ENCODE data around the gene CYP4F22. TPM values are rescaled to one million over a fixed set of nuclear protein-coding genes. Genes with fewer than 3 reads are reported as not detected.

CYP4F22 gene
- total and polyA plus RNA-seq, 2 experiments from 2014 or later, result not detected

DNA sequence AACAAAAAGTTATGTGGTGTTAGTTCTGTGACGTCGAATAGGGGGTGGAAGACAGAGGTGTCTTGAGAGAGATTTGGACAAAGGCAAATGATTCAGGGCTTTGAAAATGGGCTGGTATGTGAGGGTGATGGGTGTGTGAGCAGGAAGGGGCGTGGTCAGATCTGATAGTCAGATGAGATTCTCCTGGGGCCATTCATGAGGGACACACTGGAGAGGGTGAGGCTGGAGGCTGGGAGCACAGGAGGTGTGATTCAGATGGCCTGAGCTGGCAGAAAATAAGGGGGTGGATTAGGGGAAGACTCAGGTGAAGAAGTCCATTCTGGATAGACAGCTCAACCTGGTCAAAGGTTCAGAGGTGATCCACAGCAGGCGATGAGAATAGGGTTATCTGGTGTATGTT, 28.0 kb downstream of the CYP4F22 start:
- H3K9ac ChIP-seq, result no peak overlapping the region
- H3K4me2 ChIP-seq (ENCODE audit: unreplicated experiment), result no peak overlapping the region
- no peaks in the 10 kb centered on the region for H3F3A ChIP-seq (ENCODE audit: insufficient read depth)
- H3K4me3 ChIP-seq, result no peak overlapping the region
- 28 to 31% methylated on average over 4 of the region's 4 CpGs for WGBS, 2 experiments (ENCODE audit: low coverage in 1 of 2, low lambda C conversion rate in 2 of 2, missing lambda C conversion rate in 2 of 2)
- H3K79me2 ChIP-seq (ENCODE audit: insufficient read depth), result no peaks in the 10 kb centered on the region
- H3K27me3 ChIP-seq (replicated peaks; ENCODE audit: insufficient read depth), result no peaks in the 10 kb centered on the region
- TF ChIP-seq EZH2phosphoT487 (IDR thresholded peaks at IDR 0.05; ENCODE audit: insufficient read depth, low read depth), result no peak
- TF ChIP-seq EZH2 (IDR thresholded peaks at IDR 0.05; ENCODE audit: insufficient read depth, poor library complexity, severe bottlenecking), result no peak
- H3K36me3 ChIP-seq (ENCODE audit: low read depth), result no peaks in the 10 kb centered on the region
- no peaks in the 10 kb centered on the region for H3K4me1 ChIP-seq (ENCODE audit: insufficient read depth)
- in situ Hi-C loops (cut with MboI), result no loop called here
- no peak for DNase-seq
- H3K9me2 ChIP-seq (ENCODE audit: insufficient read depth), result no peaks in the 10 kb centered on the region
- no peaks in the 10 kb centered on the region for H4K20me1 ChIP-seq (ENCODE audit: insufficient read depth)
- no peak overlapping the region for H2AFZ ChIP-seq
- no peaks in the 10 kb centered on the region for H3K9me3 ChIP-seq (ENCODE audit: low read depth)
- no peak overlapping the region for H3K27ac ChIP-seq

DNA sequence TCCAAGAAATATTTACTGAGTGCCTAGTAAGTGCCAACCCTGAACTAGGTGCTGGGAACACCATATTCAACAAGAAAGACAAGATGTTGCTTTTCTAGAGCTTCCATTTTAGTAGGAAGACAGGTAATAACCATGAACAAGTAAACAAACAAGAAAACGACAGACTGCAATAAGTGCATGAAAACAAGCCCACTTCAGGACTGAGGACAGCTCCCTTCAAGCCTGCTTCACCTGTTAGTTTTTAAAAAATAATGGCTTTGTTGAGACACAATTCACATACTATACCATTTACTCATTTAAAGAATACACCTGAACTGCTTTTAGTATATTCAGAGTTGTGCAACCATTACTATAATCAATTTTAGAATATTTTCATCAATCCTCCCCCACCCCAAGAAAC, 30.4 kb downstream of the CYP4F22 start:
- H4K20me1 ChIP-seq (ENCODE audit: insufficient read depth), result no peaks in the 10 kb centered on the region
- H3K9me2 ChIP-seq (ENCODE audit: insufficient read depth), result no peaks in the 10 kb centered on the region
- H3K4me1 ChIP-seq (ENCODE audit: insufficient read depth), result no peaks in the 10 kb centered on the region
- no peak overlapping the region for H3K4me2 ChIP-seq (ENCODE audit: unreplicated experiment)
- no peak overlapping the region for H3K27ac ChIP-seq
- no peak overlapping the region for H3K4me3 ChIP-seq
- H3K27me3 ChIP-seq (replicated peaks; ENCODE audit: insufficient read depth), result no peaks in the 10 kb centered on the region
- TF ChIP-seq EZH2 (IDR thresholded peaks at IDR 0.05; ENCODE audit: insufficient read depth, poor library complexity, severe bottlenecking) (no peak), EZH2phosphoT487 (IDR thresholded peaks at IDR 0.05; ENCODE audit: insufficient read depth, low read depth) (no peak)
- 59 to 93% methylated on average over 1 of the region's 1 CpG for WGBS, 2 experiments (ENCODE audit: low coverage in 1 of 2, low lambda C conversion rate in 2 of 2, missing lambda C conversion rate in 2 of 2)
- in situ Hi-C loops (cut with MboI), result no loop called here
- no peak overlapping the region for H2AFZ ChIP-seq
- no peaks in the 10 kb centered on the region for H3K36me3 ChIP-seq (ENCODE audit: low read depth)
- no peaks in the 10 kb centered on the region for H3K9me3 ChIP-seq (ENCODE audit: low read depth)
- H3K9ac ChIP-seq, result no peak overlapping the region
- no peaks in the 10 kb centered on the region for H3K79me2 ChIP-seq (ENCODE audit: insufficient read depth)
- H3F3A ChIP-seq (ENCODE audit: insufficient read depth), result no peaks in the 10 kb centered on the region
- no peak for DNase-seq

DNA sequence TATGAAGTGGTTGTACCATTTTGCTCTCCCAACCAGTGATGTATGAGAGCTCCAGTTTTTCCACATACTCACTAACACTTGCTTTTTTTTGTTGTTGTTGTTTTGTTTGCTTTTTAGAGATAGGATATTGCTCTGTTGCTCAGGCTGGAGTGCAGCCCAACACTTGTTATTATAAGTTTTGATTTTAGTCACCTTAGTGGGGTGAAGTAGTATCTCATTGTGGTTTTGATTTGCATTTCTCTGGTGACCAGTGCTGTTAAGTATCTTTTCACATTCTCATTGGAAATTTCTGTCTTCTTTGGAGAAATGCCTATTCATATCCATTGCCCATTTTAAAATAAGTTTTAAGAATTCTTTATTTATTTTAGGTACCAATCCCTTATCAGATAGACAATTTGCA, 31.3 kb downstream of the CYP4F22 start:
- TF ChIP-seq EZH2phosphoT487 (IDR thresholded peaks at IDR 0.05; ENCODE audit: insufficient read depth, low read depth), result no peak
- TF ChIP-seq EZH2 (IDR thresholded peaks at IDR 0.05; ENCODE audit: insufficient read depth, poor library complexity, severe bottlenecking), result no peak
- H3K27ac ChIP-seq, result no peak overlapping the region
- no peaks in the 10 kb centered on the region for H3K9me2 ChIP-seq (ENCODE audit: insufficient read depth)
- no peaks in the 10 kb centered on the region for H3K4me1 ChIP-seq (ENCODE audit: insufficient read depth)
- no peak overlapping the region for H2AFZ ChIP-seq
- H3K4me2 ChIP-seq (ENCODE audit: unreplicated experiment), result no peak overlapping the region
- no peaks in the 10 kb centered on the region for H3K9me3 ChIP-seq (ENCODE audit: low read depth)
- in situ Hi-C loops (cut with MboI), result no loop called here
- no peak overlapping the region for H3K9ac ChIP-seq
- H3K79me2 ChIP-seq (ENCODE audit: insufficient read depth), result no peaks in the 10 kb centered on the region
- no peaks in the 10 kb centered on the region for H4K20me1 ChIP-seq (ENCODE audit: insufficient read depth)
- no peak for DNase-seq
- H3K36me3 ChIP-seq (ENCODE audit: low read depth), result no peaks in the 10 kb centered on the region
- H3F3A ChIP-seq (ENCODE audit: insufficient read depth), result no peaks in the 10 kb centered on the region
- no peaks in the 10 kb centered on the region for H3K27me3 ChIP-seq (replicated peaks; ENCODE audit: insufficient read depth)
- no peak overlapping the region for H3K4me3 ChIP-seq

DNA sequence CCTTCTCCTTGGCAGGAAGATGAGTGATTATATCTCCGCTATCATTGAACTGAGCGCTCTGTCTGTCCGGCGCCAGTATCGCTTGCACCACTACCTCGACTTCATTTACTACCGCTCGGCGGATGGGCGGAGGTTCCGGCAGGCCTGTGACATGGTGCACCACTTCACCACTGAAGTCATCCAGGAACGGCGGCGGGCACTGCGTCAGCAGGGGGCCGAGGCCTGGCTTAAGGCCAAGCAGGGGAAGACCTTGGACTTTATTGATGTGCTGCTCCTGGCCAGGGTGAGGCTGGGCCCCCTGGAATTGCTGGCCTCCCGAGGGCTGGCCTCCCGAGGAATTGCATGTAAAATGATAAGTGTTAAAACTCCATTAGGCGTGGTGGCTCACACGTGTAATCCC, 32.1 kb downstream of the CYP4F22 start:
- in situ Hi-C loops (cut with MboI), result no loop called here
- WGBS, 2 experiments (ENCODE audit: low coverage in 1 of 2, low lambda C conversion rate in 2 of 2, missing lambda C conversion rate in 2 of 2), result 67 to 70% methylated on average over 20 of the region's 20 CpGs
- Histone ChIP-seq H3K4me2 (ENCODE audit: unreplicated experiment) (no peak overlapping the region), H3K9ac (no peak overlapping the region), H4K20me1 (ENCODE audit: insufficient read depth) (no peaks in the 10 kb centered on the region), H3K4me1 (ENCODE audit: insufficient read depth) (no peaks in the 10 kb centered on the region), H3K79me2 (ENCODE audit: insufficient read depth) (no peaks in the 10 kb centered on the region), H3F3A (ENCODE audit: insufficient read depth) (no peaks in the 10 kb centered on the region), H3K4me3 (no peak overlapping the region), H3K9me2 (ENCODE audit: insufficient read depth) (no peaks in the 10 kb centered on the region), H3K27ac (no peak overlapping the region), H3K27me3 (replicated peaks; ENCODE audit: insufficient read depth) (no peaks in the 10 kb centered on the region), H3K9me3 (ENCODE audit: low read depth) (no peaks in the 10 kb centered on the region), H3K36me3 (ENCODE audit: low read depth) (no peaks in the 10 kb centered on the region), H2AFZ (no peak overlapping the region)
- DNase-seq, result no peak
- TF ChIP-seq EZH2 (IDR thresholded peaks at IDR 0.05; ENCODE audit: insufficient read depth, poor library complexity, severe bottlenecking) (no peak), EZH2phosphoT487 (IDR thresholded peaks at IDR 0.05; ENCODE audit: insufficient read depth, low read depth) (no peak)

DNA sequence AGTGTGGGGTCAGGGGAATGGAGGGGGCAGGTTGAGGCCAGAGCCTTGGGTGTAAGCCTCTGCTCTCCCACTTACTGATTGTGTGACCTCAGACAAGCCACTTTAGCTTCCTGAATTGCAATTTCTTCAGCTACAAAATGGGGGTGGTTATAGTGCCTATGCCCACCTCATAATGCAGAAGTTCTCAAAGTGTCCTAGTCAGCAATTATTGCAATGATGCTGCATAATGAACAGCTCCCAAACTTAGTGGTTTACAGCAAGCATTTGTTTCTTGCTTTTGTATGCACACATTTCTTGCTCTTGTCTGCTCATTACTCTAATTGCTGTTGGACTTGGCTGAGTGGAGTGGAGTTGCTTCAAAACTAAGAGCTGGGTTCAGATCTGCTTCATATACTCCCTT, 36.0 kb downstream of the CYP4F22 start:
- Histone ChIP-seq H4K20me1 (ENCODE audit: insufficient read depth) (no peaks in the 10 kb centered on the region), H3K4me2 (ENCODE audit: unreplicated experiment) (no peak overlapping the region), H3K9ac (no peak overlapping the region), H3K9me3 (ENCODE audit: low read depth) (no peaks in the 10 kb centered on the region), H2AFZ (no peak overlapping the region), H3K9me2 (ENCODE audit: insufficient read depth) (no peaks in the 10 kb centered on the region), H3K4me3 (no peak overlapping the region), H3K27me3 (replicated peaks; ENCODE audit: insufficient read depth) (no peaks in the 10 kb centered on the region), H3F3A (ENCODE audit: insufficient read depth) (no peaks in the 10 kb centered on the region), H3K27ac (no peak overlapping the region), H3K36me3 (ENCODE audit: low read depth) (no peaks in the 10 kb centered on the region), H3K4me1 (ENCODE audit: insufficient read depth) (no peaks in the 10 kb centered on the region), H3K79me2 (ENCODE audit: insufficient read depth) (no peaks in the 10 kb centered on the region)
- in situ Hi-C loops (cut with MboI), result no loop called here
- no peak for DNase-seq
- TF ChIP-seq EZH2 (IDR thresholded peaks at IDR 0.05; ENCODE audit: insufficient read depth, poor library complexity, severe bottlenecking) (no peak), EZH2phosphoT487 (IDR thresholded peaks at IDR 0.05; ENCODE audit: insufficient read depth, low read depth) (no peak)

Measured in GM23248 (cell line).